ENCODE results near the gene KCNC4.

The KCNC4 gene

DNA sequence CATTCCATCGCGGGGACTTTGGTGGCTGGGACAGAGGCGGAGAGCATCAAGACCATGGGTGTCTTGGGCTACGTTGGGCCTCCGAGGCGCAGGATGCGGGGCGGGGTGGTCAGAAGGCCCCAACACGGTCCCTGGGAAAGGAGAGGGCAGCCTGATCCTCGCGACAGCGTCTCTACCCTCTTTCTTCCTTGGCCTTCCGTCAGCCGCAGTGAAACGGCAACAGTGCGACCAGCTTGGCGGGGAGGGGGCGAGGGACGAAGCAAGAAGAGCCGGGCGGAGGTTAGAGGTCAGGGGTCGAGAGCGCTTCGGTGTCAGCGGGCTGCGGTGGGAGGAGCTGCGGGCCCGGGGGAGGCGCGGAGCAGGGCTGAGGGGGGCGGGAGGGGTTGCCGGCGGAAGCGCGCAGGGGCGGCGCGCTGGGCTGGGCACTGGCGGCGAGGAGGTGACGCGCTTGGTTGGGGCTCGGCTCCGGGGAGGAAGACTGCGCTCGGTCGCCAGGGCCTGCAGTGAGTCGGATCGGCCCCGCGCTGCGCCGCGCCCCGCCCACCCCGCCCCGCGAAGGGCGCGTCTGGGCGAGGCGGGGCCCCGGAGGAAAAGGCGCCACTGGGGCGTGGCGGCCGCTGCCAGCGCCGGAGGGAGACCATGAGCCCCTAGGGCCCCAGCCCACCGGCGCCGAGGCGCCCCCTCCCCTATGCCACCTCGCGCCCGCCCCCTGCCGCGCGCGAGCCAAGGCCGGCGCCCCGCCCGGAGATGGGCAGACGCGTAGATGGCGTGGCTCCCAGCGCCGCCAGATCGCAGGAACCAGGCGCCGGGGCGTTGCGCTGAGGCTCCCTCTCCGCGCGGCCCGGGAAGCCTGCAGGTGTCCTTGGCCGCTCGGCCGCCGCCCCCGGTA is at the start of gene KCNC4:
TSS of gene KCNC4 (plus strand) at position 600 of the 889 bp plus-strand sequence. CDS start 1,186 bp downstream, outside the sequence.
- DNase-seq, result peak; percentile 79

DNA sequence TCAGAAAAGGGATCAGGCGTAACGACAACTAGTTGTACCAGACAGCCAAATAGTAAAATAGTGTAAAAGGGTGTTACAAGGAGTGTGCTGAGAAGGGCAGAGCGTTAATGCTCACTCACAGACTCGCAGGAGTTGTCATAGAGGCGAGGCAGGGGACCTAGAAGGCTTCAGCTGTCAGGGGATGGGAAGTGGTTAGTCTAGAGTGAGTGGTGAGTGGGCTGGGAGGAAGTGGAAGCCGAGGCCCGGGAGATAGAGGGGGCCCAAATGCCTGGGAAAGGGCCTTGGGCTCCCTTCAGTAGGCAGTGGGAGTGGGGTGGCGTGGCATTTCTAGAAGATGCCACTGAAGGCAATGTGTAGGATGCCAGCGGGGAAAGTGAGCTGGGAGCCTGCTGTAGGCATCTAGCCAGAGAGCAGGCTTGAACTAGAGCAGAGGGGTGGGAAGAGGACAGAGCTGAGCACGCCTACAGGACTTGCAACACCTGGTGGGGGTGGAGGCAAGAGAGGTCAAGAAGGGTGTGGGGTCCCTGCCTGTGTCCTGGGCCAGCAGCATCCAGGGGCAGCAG is 49.5 kb upstream of the KCNC4 start:
- no peak for DNase-seq

DNA sequence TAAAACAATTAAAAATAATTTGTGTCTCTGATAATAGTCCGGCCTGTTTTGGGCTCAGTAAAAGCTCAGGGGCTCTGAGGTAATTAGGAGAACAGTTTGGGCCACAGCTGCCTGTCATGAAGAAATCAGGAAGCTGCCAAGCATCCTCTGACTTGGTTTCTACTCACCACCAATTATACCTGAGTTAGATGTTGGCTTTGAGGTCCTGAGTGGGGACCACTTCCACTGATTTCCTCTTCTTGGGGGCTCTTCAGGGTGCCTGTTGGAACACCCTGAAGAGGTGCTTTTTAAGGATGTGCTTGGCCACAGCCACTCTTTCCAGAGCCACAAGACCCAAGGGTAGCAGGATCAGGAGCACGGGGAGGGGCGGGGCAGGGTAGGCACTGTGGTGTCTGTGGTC is 48.9 kb upstream of the KCNC4 start:
- no peak for DNase-seq

DNA sequence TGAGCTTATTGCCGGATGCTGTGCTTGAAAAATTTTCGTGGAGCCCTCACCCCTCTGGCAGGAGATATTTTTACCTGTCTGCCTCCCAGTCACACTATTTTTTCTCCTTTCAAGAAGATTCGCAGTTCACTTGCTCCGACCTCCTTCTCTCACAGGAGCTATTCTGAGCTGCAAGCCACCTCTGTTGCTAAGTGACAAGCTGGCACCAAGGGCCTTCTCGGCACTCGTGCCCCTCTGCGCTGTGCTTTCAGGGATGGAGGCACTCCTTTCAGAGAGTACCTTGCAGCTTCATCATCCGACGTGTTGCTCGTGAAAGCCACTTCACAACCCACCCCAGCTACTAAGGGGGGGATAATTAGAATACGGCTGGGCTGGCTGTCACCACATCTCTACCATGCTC is 48.3 kb upstream of the KCNC4 start:
- peak; percentile 56 for DNase-seq

DNA sequence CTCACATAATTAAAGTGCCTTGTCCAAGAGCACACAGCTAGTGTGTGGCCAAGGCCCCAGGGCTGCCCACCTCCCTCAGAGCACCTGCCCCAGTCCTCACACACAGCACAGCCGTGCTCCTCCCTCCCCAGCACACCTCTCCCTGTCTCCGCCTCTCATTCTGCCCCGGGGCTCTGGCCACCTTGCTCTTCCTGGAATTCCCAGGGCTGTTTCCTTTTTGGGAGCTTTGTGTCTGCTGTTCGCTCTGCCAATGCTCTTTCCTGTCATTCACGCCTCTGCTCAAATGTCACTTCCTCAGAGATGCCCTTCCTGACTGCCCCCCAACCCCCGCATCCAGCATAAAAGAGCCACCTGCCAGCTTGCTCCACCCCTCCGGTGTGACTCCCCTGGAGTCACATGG is 46.5 kb upstream of the KCNC4 start:
- no peak for DNase-seq

DNA sequence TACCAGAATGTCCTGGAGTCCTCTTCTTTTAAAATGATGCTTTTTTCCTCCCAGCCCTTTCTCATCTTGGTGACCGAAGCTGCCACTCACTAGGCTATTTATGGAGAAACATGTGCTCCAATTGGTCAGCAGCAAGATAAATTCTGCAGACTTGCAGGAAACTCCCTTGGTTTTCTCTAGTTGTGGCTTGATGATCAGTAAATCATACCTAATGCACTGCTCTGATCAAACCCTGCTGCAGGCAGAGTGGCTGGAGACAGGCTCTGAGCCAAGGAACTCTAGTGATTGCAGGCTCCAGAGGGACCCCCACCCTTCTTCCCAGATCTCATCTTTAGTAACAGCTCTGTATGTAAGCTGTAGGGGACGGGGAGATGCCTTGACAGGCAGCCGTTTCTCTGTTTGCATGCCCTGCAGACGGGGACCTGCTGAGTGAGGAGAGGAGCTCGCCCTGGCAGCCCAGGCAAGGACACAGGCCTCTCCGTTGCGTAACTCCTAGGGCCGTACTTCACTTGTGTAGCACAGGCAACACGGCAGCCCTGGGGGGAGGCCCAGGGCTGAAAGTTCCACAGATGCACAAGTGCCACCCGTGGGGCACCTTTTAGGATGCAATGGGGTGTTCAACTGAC is 45.3 kb upstream of the KCNC4 start:
- DNase-seq, result no peak

DNA sequence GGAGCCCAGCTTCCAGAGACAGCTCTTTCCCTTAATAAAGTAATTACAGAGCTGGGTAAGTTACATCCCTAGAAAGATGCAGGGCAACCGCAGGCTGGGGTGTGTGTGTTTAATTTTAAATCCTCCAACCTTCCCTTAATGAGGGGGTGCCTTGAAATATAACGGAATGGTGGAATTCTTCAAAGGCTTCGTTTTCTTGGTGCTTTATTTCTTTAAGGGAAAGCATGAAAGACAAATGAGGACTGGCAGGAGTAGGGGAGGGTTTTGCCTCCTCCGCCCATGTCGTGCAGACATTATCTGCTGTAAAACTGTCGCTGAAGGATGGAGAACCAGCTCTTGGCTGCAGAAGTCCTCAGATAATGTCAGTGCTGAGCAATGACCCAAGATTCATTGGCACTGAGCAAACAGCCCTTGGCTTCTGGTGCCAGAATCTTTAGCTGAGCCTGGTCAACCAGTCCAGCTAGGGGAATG is 44.3 kb upstream of the KCNC4 start:
- no peak for DNase-seq

DNA sequence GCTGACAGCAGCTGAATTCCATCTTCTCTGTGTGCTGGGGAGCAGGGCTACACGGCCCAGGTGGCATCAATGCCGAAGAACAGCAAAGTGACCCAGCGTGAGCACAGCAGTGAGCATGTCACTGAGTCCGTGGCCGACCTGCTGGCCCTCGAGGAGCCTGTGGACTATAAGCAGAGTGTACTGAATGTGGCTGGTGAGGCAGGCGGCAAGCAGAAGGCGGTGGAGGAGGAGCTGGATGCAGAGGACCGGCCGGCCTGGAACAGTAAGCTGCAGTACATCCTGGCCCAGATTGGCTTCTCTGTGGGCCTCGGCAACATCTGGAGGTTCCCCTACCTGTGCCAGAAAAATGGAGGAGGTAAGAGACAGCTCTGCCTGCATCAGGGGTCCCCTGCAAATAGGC is 43.3 kb upstream of the KCNC4 start:
- DNase-seq, result no peak

DNA sequence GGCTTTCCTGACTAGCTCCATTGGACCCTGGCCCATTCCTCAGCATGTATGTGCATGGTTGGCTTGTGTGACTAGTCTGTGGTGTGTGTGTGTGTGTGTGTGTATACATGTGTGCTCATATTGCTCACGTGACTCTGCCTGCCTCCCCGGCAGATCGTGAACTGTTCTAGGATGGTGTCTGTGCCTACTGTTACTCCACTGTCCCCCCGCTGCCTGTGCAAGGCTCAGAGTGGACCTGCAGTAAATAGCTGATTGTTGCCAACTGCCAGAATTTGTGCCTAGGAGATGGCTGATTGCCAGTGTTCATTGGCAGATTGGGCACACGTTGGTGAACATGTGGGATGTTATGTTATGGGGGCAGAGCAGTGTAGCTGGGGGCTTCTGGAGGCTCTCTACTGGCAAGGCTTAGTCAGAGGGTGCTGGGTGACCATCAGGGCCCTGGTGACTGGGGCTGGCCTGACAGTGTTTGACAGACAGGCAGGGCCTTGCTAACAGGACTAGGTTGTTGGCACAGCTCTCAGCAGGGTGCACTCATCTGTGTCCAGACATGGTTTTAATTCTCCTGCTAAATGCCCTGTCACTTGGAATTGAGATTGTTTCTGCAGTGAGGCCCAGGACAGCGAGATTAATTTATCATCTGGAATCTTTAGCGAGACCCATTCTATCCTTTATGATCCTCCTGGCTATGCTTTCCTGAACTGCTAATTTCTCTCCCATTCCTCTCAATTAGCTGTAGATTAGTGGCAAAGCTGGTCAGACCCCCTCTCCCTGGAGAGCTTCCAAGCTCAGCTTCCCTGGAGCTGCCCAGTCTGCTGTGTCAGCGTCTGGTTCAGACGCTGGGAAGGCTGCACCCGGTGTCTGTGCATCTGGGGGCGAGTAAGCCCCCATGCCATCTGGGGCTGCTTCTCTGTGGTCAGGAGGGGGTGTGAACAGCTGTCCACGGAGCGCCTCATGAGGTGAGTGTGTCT is 39.1 kb upstream of the KCNC4 start:
- peak; percentile 74 for DNase-seq

DNA sequence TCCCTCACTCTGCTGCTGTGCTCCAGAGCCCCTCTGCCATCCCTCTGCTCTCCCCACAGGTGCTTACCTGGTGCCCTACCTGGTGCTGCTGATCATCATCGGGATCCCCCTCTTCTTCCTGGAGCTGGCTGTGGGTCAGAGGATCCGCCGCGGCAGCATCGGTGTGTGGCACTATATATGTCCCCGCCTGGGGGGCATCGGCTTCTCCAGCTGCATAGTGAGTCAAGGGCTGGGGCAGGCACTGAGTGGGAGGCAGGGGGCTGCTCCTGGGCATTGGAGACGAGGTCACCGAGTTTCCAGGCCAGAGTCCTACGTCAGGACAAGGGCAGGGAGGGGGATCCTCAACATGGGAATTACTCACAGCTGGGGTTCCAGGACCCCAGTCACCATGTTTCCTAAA is 38.1 kb upstream of the KCNC4 start:
- no peak for DNase-seq

DNA sequence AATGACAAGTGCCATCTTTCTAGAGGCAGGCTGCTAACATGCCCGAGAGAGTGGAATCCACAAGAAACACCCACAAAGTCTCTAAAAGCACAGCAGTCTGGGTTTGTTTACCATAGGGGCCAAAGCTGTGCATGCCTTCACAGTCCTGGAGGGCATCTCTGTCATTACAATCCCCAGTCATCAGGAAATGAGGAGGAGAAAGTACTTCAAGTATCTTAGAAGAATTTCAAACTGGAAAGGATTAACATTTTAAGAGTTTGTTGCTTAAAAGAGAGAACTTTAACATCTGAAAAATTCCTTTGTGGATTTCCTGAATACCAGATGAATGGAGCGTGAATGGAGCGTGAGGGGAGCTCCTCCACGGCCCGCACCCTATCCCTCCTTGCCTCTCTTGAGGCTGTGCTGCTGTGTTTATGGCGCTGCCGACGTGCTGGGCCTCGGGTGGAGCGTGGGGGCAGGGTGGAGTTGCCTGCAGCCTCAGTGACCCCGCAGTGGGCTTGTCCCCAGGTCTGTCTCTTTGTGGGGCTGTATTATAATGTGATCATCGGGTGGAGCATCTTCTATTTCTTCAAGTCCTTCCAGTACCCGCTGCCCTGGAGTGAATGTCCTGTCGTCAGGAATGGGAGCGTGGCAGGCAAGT is 36.5 kb upstream of the KCNC4 start:
- DNase-seq, result no peak

DNA sequence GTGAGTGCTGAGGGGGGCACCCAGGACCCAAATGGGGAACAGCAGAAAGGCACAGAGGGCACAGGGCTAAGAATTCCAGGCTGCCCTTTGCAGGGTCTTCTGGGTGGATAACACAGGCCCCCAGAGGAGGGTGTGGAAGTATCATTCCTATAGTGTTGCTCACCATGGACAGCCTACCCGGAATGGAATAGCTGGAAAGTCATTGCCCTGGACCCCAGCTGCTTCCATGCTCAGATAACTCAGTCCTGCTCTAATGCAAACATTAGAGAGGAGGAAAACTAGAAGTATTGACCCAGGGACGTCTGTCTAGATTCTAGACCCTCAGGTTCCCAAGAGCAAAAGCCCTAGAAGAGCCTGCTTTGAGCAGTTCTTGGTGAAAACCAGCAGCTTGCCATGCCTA is 35.2 kb upstream of the KCNC4 start:
- no peak for DNase-seq

DNA sequence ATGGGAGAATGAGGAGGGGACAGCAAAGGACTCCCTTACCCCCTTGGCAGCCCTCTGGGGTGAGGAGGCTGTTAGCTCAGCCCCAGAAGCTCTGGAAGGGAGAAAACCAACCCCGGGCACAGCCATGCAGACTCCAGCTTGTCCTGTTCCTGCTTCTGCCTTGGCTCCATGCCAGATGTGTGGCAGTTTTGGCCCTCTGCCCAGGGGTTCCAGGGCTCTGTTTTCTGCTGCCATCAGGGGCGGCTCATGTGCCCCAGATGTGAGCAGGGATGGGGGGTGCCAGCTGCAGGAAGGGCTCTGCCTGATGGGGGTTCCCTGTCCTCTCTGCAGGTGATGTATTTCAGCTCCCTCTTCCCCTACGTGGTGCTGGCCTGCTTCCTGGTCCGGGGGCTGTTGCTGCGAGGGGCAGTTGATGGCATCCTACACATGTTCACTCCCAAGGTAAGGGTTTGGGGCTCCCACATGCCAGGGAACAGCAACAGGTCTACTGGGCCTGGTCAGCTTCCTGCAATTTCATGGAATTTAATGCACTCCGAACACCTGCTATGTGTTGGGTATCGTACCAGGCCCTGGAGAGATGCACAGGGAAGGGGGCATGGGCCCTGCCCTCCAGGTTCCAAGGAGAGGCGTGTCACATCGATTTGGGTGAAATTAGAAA is 33.7 kb upstream of the KCNC4 start:
- no peak for DNase-seq

DNA sequence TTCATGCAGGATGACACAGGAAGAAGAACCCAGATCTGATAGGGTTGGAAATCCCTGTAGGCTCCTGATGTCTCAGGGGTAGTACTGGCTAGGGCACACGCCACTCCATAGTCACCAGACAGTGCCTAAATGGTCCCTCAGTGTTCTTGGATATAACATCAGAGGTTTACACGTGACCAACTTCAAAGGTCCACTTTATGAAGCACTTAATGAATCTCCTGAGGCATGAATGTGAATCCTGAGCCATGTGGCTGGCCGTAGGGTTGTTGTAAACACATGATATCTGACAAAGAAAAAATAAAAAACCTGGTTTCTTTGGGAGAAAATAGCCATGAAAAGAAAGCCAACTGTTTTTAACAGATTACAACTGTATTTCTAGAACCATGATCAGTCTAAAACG is 32.3 kb upstream of the KCNC4 start:
- DNase-seq, result no peak

DNA sequence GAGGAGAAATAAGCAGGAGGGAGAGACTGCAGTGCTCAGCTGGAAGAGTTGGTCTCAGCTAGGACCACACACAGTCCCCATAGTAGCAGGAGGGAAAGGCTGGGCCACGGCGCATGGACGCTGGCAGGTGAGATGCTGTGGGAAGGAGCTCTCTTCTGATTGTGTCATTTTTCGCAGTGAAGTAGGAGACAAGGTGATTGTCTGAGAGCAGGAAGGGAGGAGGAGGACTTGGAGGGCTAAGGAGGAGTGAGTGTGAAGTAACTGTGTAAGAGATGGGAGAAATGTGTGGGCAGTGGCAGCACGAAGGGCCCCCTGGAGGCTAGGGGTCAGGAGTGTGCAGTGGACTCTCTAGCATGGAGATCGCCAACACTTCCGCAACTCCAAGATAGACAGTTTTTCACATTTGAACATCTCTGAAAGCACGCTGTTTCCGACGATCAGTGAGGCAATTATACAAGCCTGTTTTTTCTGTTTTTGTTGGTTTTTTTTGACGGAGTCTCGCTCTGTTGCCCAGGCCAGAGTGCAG is 26.4 kb upstream of the KCNC4 start:
- no peak for DNase-seq

DNA sequence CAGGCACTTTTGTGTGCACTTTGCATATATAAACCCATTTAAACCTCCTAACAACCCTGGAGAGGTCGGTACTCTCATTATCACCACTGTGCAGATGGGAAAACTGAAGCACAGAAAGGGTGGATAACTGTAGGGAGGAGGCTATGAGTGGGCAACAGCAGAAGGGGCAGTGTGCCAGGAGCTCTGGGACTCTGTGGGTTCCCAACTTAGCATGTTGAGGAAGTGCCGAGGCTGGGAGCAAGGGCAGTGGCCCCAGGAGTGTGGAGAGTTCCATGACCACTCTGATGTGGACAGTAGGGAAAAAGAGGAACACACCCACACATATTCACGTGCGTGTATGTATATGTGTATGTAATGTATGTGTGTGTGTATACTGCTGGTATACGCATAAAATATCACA is 25.7 kb upstream of the KCNC4 start:
- no peak for DNase-seq

DNA sequence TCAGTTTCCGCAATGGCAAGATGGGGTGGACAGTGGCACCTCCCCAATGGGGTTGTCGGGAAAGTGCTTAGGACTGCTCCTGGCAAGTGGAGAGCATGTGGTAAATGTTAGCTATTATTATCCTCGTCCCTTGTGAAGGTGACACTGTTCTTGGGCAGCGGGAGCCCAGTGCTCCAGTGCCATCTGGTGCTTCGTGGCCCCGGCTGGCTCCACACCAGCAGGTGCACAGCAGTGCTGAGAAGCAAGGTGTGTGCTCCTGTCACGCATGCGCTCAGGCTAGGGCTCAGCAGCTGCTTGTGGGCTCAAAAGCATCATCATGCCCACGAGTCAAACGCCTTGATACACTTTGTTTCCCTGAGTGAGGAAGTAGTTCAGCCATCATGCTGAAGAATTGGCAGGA is 24.9 kb upstream of the KCNC4 start:
- no peak for DNase-seq

DNA sequence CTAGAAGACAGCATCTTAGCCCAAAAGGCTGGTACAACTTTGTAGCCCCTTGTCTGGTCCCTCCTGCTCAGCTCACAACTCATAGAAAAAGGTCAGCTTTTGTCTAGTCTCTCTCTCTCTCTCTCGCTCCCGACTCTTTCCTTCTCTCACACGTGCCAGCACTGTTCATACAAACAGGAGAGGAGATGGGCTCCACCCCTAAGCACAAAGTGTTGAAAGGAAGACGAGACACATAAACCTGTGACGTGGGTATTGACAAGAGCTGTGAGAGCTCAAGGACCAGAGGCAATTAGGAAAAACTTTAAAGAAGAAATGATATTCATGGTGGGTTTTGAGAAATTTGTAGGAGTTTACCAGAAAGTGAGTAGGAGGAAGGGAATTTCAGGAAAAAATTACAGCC is 23.6 kb upstream of the KCNC4 start:
- DNase-seq, result no peak

DNA sequence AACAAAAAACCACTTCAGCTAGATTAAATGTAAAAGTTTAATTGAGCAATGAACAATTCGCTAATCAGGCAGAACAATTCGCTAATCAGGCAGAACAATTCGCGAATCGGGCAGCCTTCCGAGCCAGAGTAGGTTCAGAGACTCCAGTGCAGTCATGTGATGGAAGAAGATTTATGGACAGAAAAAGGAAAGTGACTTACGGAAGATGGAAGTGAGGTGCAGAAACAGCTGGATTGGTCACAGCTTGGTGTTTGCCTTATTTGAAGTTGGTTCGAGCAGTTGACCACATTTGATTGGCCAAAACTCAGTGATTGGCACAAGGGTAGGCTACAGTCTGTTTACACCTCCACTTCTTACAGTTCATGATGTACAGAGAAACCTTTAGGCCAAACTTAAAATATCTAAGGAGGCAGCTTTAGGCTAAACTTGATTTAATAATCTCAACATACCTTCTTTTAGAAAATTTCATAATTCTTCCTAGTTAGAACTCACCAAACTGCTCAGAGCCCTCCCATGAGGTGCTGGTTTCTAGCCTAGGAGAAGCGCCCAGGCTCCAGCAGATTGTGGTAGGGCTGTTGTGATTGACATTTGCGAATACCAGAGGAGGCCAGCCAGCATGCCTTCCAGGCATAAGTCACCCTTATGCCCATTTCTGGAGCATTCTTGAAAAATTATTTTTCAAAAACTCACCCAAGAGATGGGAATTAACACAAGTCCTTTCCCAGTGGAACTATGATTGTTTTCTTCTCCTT is 22.8 kb upstream of the KCNC4 start:
- DNase-seq, result no peak

DNA sequence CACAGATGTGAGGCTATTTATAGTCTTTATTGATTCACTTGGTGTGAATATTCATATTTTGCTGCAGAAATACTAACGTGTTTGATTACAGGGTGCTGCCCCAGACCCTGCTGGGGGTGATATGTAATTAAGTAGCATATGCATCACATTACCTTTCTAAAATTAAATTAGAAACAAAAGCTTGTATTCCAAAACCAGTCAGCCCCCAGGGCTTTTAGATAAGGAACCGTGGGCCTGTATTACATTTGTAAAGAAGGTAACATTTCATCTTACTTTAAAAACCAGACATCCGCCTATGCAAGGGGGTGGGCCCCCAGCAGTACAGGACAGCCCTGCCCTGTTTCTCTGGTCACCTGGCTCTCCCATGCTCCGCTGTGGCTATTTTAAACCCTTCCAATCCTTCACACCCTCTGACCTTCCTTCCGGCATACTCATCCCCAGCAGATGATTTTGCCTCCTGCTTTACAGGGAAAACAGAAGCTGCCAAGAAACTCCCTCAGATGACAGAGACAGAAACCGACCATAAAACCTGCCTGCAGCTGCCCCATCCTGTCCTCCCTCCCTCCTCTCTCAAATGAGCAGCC is 22.0 kb upstream of the KCNC4 start:
- DNase-seq, result no peak
